Left renal cortex interstitium (tissue), 4 donors: ENCODE results near the gene IL1RAPL1. TPM values are rescaled to one million over a fixed set of nuclear protein-coding genes. Genes with fewer than 3 reads are reported as not detected.
"Not testable (repeated sequence)": the region's sequence is repeated elsewhere in the genome, so short reads cannot be mapped to it uniquely, and the experiment has no call there.

Experiments used
- DNase-seq, 4 donors: peaks; one replicate each; pipeline ENCODE4 v3.0.0-alpha.2; 2013; ENCODE audit warnings: low read depth in 4 of 4, low spot score in 2 of 4, missing footprints in 1 of 4
- polyA plus RNA-seq, 4 donors: library from polyadenylated mRNA; unstranded; fragments of 120-200 nt; gene quantifications; one replicate each; pipeline ENCODE4 v1.2.1, GENCODE V29; 2013; ENCODE audit not compliant: insufficient read length in 4 of 4

Gene IL1RAPL1
- polyA plus RNA-seq, 4 donors, result 2.6 to 2.7 (median 2.6) TPM

GRCh38 chrX:29374765-29375164 lies 787.5 kb downstream of the IL1RAPL1 start:
- DNase-seq, result not testable (repeated sequence)

GRCh38 chrX:29376584-29376983 lies 789.3 kb downstream of the IL1RAPL1 start:
- DNase-seq, result no peak

- no peak for DNase-seq
Observed at GRCh38 chrX:29382811-29383210, 795.6 kb downstream of the IL1RAPL1 start.

- no peak for DNase-seq
Observed at GRCh38 chrX:29388509-29388908, 801.3 kb downstream of the IL1RAPL1 start.

GRCh38 chrX:29397506-29397905 lies 810.3 kb downstream of the IL1RAPL1 start:
- DNase-seq, result no peak

- DNase-seq, result no peak
Observed at GRCh38 chrX:29407357-29407756, 820.1 kb downstream of the IL1RAPL1 start.

- DNase-seq, result no peak
Observed at GRCh38 chrX:29419774-29420553, 832.7 kb downstream of the IL1RAPL1 start.

GRCh38 chrX:29422034-29422433 lies 834.8 kb downstream of the IL1RAPL1 start:
- DNase-seq, result no peak

GRCh38 chrX:29431895-29432294 lies 844.6 kb downstream of the IL1RAPL1 start:
- DNase-seq, result no peak

- DNase-seq, result no peak
Observed at GRCh38 chrX:29432534-29432933, 845.3 kb downstream of the IL1RAPL1 start.

GRCh38 chrX:29434939-29435338 lies 847.7 kb downstream of the IL1RAPL1 start:
- no peak for DNase-seq

- DNase-seq, result no peak
Observed at GRCh38 chrX:29435396-29435795, 848.1 kb downstream of the IL1RAPL1 start.

- DNase-seq, result no peak
Observed at GRCh38 chrX:29447867-29448266, 860.6 kb downstream of the IL1RAPL1 start.

GRCh38 chrX:29453333-29453732 lies 866.1 kb downstream of the IL1RAPL1 start:
- DNase-seq, result no peak

- no peak for DNase-seq
Observed at GRCh38 chrX:29455702-29456101, 868.5 kb downstream of the IL1RAPL1 start.

GRCh38 chrX:29461039-29461438 lies 873.8 kb downstream of the IL1RAPL1 start:
- DNase-seq, result no peak

- no peak for DNase-seq
Observed at GRCh38 chrX:29466456-29466855, 879.2 kb downstream of the IL1RAPL1 start.

GRCh38 chrX:29468911-29469494 lies 881.8 kb downstream of the IL1RAPL1 start:
- DNase-seq, result no peak

- no peak for DNase-seq
Observed at GRCh38 chrX:29470030-29470429, 882.8 kb downstream of the IL1RAPL1 start.

- no peak for DNase-seq
Observed at GRCh38 chrX:29471829-29472228, 884.6 kb downstream of the IL1RAPL1 start.

- no peak for DNase-seq
Observed at GRCh38 chrX:29477878-29478277, 890.6 kb downstream of the IL1RAPL1 start.

GRCh38 chrX:29478336-29479069 lies 891.3 kb downstream of the IL1RAPL1 start:
- no peak for DNase-seq
